WI38 (cell line): Measurements from ENCODE around the gene LENG9.
"Not testable (repeated sequence)": the region's sequence is repeated elsewhere in the genome, so short reads cannot be mapped to it uniquely, and the experiment has no call there.

Experiments used
- H3K4me3 ChIP-seq: 2 replicates; pipeline ENCODE4 v1.5.1; 2011; ENCODE audit warnings: low read depth, mild to moderate bottlenecking, control low read depth, low read length
- CTCF ChIP-seq: IDR thresholded peaks from 2 replicates; pipeline ENCODE4 v1.5.1; 2012; ENCODE audit warnings: low read depth, mild to moderate bottlenecking, control low read depth, low read length

LENG9 gene

GRCh38 chr19:54470991-54471782, 7.6 kb upstream of the LENG9 start:
- H3K4me3 ChIP-seq = peak overlapping the region; percentile 54
- no peak for TF ChIP-seq CTCF

GRCh38 chr19:54470276-54470887, 6.8 kb upstream of the LENG9 start:
- H3K4me3 ChIP-seq = no peak overlapping the region
- TF ChIP-seq CTCF = no peak

GRCh38 chr19:54469496-54469934, 5.9 kb upstream of the LENG9 start:
- H3K4me3 ChIP-seq = no peak overlapping the region
- no peak for TF ChIP-seq CTCF

GRCh38 chr19:54466110-54466480, 2.5 kb upstream of the LENG9 start:
- H3K4me3 ChIP-seq = not testable (repeated sequence)

- TF ChIP-seq CTCF = no peak
- H3K4me3 ChIP-seq = no peak overlapping the region
Measured at GRCh38 chr19:54465426-54466109, 2.0 kb upstream of the LENG9 start.

- peak overlapping the region; percentile 59 for H3K4me3 ChIP-seq
- TF ChIP-seq CTCF = no peak
Measured at GRCh38 chr19:54464630-54465425, 1.2 kb upstream of the LENG9 start.

- no peak for TF ChIP-seq CTCF
- H3K4me3 ChIP-seq = peak overlapping the region; percentile 59
Measured at GRCh38 chr19:54464044-54464629, 559 bp upstream of the LENG9 start.
